Neural crest cell (in vitro differentiated cells): ENCODE data around the gene HDAC3. TPM values are rescaled to one million over a fixed set of nuclear protein-coding genes. Genes with fewer than 3 reads are reported as not detected.

Source experiments
- DNase-seq: peaks from one replicate; pipeline ENCODE4 v3.0.0; 2021; ENCODE audit warnings: low read depth, mixed read lengths, low spot score
- H3K27ac Mint-ChIP-seq: one replicate; pipeline ENCODE4 v1.8.0; 2021; ENCODE audit warnings: mild to moderate bottlenecking, mixed read lengths; ENCODE audit not compliant: unreplicated experiment
- H3K27me3 Mint-ChIP-seq: 2 replicates; pipeline ENCODE4 v1.8.0; 2021; ENCODE audit warnings: low read depth, mild to moderate bottlenecking, mixed read lengths
- H3K36me3 Mint-ChIP-seq: 2 replicates; pipeline ENCODE4 v1.8.0; 2021; ENCODE audit warnings: low read depth, mild to moderate bottlenecking, mixed read lengths
- H3K4me1 Mint-ChIP-seq: 2 replicates; pipeline ENCODE4 v1.8.0; 2021; ENCODE audit warnings: mixed read lengths
- H3K4me3 Mint-ChIP-seq: one replicate; pipeline ENCODE4 v1.8.0; 2021; ENCODE audit warnings: mild to moderate bottlenecking, mixed read lengths
- H3K9me3 Mint-ChIP-seq: 2 replicates; pipeline ENCODE4 v1.8.0; 2021; ENCODE audit warnings: mixed read lengths
- long read RNA-seq: library from polyadenylated mRNA; unstranded; transcript quantifications from one replicate; pipeline ENCODE4 v2.0.0, GENCODE V29; 2020
- total RNA-seq: library from RNA; stranded (reverse); gene quantifications from 2 replicates; pipeline ENCODE4 v1.2.1, GENCODE V29; 2021
- TF ChIP-seq, protein P1 (sequence below): fragments of 200-600 bp; sonication (generic); conservative IDR thresholded peaks from 2 replicates; pipeline ENCODE4 v1.5.0; 2021; ENCODE audit warnings: antibody characterized with exemption, mild to moderate bottlenecking

Gene HDAC3
- total RNA-seq = 110 and 114 TPM in 2 replicates
- long read RNA-seq, transcript HDAC3-201 (15 exons, 1,959 nt) = major isoform, 126 of 164 reads
- long read RNA-seq, partial matches to known transcripts = 14 of 164 reads
- long read RNA-seq, other reads (novel, unspliced or antisense) = 24 of 164 reads

DNA sequence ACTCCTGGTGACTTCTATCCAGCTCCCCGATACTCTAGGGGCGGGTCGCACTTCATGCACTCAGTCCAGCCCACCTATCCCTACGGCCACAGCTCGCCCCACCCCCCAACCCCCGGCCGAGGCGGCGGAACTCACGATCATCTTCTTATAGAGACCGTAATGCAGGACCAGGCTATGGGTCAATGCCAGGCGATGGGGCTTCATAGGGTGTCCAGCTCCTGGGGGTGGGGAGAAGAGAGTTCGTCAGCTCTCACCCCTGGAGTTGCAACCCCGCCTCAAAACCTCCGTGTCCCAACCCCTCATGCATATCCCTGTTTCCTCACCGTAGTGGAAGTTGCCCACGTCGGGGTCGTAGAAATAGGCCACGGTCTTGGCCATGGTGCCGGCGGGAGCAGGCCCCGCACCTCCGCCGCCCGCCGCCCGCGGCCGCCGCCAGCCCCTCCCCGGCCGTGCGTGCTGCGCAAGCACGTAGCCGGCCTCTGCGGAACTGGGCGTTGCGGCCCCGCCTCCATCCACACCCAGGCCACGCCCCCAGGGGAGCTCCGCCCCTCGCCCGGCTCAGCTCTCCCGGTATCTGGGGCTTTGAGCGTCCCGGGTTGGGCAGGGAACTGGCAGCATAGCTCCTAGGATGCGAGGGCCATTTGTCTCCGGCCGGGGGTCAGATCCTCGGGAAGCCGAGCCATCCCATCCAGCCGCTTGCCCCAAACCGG lies at the start of gene HDAC3, which contains the start of gene RELL2:
Gene HDAC3 (minus strand): TSS at position 437 of the 710 bp plus-strand sequence. CDS start 59 bp downstream, at position 378.
Gene RELL2 (plus strand): TSS at position 585 of the 710 bp plus-strand sequence. CDS start 1,229 bp downstream, outside the sequence.
- Mint-ChIP-seq H3K27me3 (peaks cover 2% of the 10 kb centered on the region), H3K9me3 (no peaks in the 10 kb centered on the region), H3K36me3 (peaks cover 3% of the 10 kb centered on the region), H3K4me1 (peaks cover 28% of the 10 kb centered on the region), H3K27ac (peak within 1 kb of the TSS; percentile 84), H3K4me3 (peak within 1 kb of the TSS; percentile 97)
- TF ChIP-seq, protein P1, sequence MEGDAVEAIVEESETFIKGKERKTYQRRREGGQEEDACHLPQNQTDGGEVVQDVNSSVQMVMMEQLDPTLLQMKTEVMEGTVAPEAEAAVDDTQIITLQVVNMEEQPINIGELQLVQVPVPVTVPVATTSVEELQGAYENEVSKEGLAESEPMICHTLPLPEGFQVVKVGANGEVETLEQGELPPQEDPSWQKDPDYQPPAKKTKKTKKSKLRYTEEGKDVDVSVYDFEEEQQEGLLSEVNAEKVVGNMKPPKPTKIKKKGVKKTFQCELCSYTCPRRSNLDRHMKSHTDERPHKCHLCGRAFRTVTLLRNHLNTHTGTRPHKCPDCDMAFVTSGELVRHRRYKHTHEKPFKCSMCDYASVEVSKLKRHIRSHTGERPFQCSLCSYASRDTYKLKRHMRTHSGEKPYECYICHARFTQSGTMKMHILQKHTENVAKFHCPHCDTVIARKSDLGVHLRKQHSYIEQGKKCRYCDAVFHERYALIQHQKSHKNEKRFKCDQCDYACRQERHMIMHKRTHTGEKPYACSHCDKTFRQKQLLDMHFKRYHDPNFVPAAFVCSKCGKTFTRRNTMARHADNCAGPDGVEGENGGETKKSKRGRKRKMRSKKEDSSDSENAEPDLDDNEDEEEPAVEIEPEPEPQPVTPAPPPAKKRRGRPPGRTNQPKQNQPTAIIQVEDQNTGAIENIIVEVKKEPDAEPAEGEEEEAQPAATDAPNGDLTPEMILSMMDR = no peak
- peak; percentile 98 for DNase-seq

GRCh38 chr5:141685591-141685990 lies 48.9 kb upstream of the HDAC3 start:
- Mint-ChIP-seq H3K9me3 (no peaks in the 10 kb centered on the region), H3K36me3 (no peaks in the 10 kb centered on the region), H3K27me3 (no peaks in the 10 kb centered on the region), H3K4me3 (no peak overlapping the region), H3K4me1 (peaks cover 53% of the 10 kb centered on the region), H3K27ac (no peak overlapping the region)
- TF ChIP-seq, protein P1 = no peak
- DNase-seq = no peak

GRCh38 chr5:141683596-141684141 lies 47.0 kb upstream of the HDAC3 start:
- no peaks in the 10 kb centered on the region for H3K36me3 Mint-ChIP-seq

GRCh38 chr5:141681695-141682641 lies 45.3 kb upstream of the HDAC3 start, which contains the start of gene ARAP3:
TSS of gene ARAP3 (minus strand) at chr5:141682230. CDS start at chr5:141680486, 1,744 bp downstream.
- Mint-ChIP-seq H3K9me3 (no peaks in the 10 kb centered on the region), H3K36me3 (peaks cover 4% of the 10 kb centered on the region), H3K4me3 (peak within 1 kb of the TSS; percentile 87), H3K27ac (peak within 1 kb of the TSS; percentile 96), H3K27me3 (no peaks in the 10 kb centered on the region), H3K4me1 (peaks cover 57% of the 10 kb centered on the region)
- DNase-seq = peak; percentile 47
- TF ChIP-seq, protein P1 = no peak

More at GRCh38 chr5:141683596-141684141, 47.0 kb upstream of the HDAC3 start:
- H3K9me3 Mint-ChIP-seq = no peaks in the 10 kb centered on the region
- H3K4me1 Mint-ChIP-seq = peaks cover 61% of the 10 kb centered on the region
- no peaks in the 10 kb centered on the region for H3K27me3 Mint-ChIP-seq
- TF ChIP-seq, protein P1 = no peak
- no peak overlapping the region for H3K27ac Mint-ChIP-seq
- peak overlapping the region; percentile 59 for H3K4me3 Mint-ChIP-seq
- DNase-seq = no peak

DNA sequence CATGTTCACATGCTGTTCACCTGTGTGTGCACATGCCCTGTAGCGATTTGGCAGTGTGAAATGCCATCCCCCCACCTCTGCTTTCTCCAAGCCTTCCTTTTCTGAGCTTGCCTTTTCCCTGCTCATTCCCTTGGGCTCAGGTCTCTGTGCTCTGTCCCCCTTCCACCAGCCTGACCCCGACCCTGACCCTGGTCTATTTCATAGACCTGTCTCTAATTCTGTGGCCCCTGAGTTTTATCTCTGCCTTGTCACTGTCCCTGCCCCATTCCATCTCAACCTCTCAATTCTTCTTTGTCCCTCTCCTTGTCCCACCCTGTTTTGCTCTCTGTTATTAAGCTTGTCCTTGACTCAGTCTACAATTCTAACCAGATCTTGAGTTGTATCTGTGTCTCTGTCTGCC lies 44.6 kb upstream of the HDAC3 start:
- peaks cover 51% of the 10 kb centered on the region for H3K4me1 Mint-ChIP-seq
- H3K4me3 Mint-ChIP-seq = peak overlapping the region; percentile 87
- H3K9me3 Mint-ChIP-seq = no peaks in the 10 kb centered on the region
- H3K27me3 Mint-ChIP-seq = no peaks in the 10 kb centered on the region
- H3K36me3 Mint-ChIP-seq = peaks cover 4% of the 10 kb centered on the region
- H3K27ac Mint-ChIP-seq = peak overlapping the region; percentile 90
- TF ChIP-seq, protein P1 = no peak
- DNase-seq = no peak
